ENCODE data around the gene SMARCAL1. TPM values are rescaled to one million over a fixed set of nuclear protein-coding genes. Genes with fewer than 3 reads are reported as not detected.

The SMARCAL1 gene
- total RNA-seq, 1 donor from 2014 or later, result 27.4 TPM

GRCh38 chr2:216426166-216426777 lies 14.0 kb downstream of the SMARCAL1 start:
- no peak overlapping the region for H3K4me3 Mint-ChIP-seq
- no peaks in the 10 kb centered on the region for H3K27me3 Mint-ChIP-seq
- H3K4me1 Mint-ChIP-seq, result peaks cover 3% of the 10 kb centered on the region
- intact Hi-C loops (cut with micrococcal nuclease), result no loop called here
- H3K36me3 Mint-ChIP-seq (ENCODE audit: low read depth), result peaks cover 73% of the 10 kb centered on the region
- H3K27ac Mint-ChIP-seq, result no peak overlapping the region
- no peaks in the 10 kb centered on the region for H3K9me3 Mint-ChIP-seq
- no peak for DNase-seq

DNA sequence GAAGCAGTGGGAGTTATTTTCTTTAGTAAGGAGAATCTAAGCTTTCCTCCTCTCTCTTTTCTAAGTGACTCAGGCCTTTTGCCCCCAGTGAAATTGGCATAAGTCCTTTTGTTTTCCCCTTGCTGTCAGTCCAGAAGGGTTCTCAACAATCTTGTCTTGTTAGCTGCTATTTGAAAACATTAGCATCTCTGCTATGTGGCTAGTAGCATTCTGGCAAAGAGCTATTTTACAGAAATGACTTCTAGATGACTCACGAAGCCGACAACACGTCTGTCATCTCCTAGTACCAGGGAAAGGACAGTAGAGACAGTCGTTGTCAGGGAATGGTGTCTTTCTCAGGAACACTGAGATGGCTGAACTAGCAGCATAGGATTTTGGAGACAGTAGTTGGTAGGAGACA lies 14.7 kb downstream of the SMARCAL1 start:
- H3K36me3 Mint-ChIP-seq (ENCODE audit: low read depth), result peaks cover 73% of the 10 kb centered on the region
- no peak overlapping the region for H3K4me3 Mint-ChIP-seq
- H3K9me3 Mint-ChIP-seq, result no peaks in the 10 kb centered on the region
- no peak overlapping the region for H3K27ac Mint-ChIP-seq
- DNase-seq, result no peak
- H3K27me3 Mint-ChIP-seq, result no peaks in the 10 kb centered on the region
- H3K4me1 Mint-ChIP-seq, result peaks cover 3% of the 10 kb centered on the region
- intact Hi-C loops (cut with micrococcal nuclease), result no loop called here

- H3K4me1 Mint-ChIP-seq, result peaks cover 3% of the 10 kb centered on the region
- no peak overlapping the region for H3K27ac Mint-ChIP-seq
- no peaks in the 10 kb centered on the region for H3K9me3 Mint-ChIP-seq
- H3K4me3 Mint-ChIP-seq, result no peak overlapping the region
- intact Hi-C loops (cut with micrococcal nuclease), result no loop called here
- peaks cover 73% of the 10 kb centered on the region for H3K36me3 Mint-ChIP-seq (ENCODE audit: low read depth)
- no peaks in the 10 kb centered on the region for H3K27me3 Mint-ChIP-seq
- DNase-seq, result no peak
Observed at GRCh38 chr2:216428618-216429350, 16.5 kb downstream of the SMARCAL1 start.

- intact Hi-C loops (cut with micrococcal nuclease), result no loop called here
- H3K9me3 Mint-ChIP-seq, result no peaks in the 10 kb centered on the region
Observed at GRCh38 chr2:216429428-216429827, 17.1 kb downstream of the SMARCAL1 start.

DNA sequence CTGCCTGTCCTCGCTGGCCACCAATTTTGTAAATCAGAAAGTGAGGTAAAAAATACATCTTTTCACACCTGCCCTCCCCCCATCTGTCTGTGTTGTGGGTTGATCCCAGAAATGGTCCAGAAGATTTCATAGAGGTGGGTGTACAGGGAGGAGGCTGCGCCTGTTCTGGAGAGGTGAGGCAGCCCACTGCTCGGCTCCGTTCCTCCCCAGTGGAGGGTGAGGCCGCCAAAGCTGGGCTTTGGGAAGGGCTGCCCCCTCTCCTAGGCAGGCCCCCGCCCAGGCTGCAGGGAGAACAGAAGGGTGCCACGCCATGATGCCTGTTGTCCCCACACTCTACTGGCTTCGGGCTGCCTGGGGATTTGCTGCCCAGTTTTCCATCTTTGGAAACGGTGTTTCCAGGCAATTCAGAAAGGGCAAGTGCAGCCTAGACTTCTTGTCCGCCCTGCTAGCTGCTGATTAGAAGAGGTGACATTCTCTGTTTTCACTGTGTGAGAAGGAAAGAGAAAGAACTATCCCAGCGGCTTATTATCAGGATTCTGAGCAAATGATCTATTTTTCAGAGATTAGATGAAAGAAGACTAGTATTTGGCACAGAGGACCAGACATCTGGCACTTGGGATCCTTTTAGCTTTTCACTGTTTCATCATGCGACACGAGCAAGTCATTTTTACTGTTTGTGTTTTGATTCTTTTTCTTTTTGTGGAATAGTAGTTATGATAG lies 18.7 kb downstream of the SMARCAL1 start:
- intact Hi-C loops (cut with micrococcal nuclease), result no loop called here
- H3K4me3 Mint-ChIP-seq, result no peak overlapping the region
- DNase-seq, result no peak
- no peaks in the 10 kb centered on the region for H3K27me3 Mint-ChIP-seq
- H3K36me3 Mint-ChIP-seq (ENCODE audit: low read depth), result peaks cover 68% of the 10 kb centered on the region
- H3K9me3 Mint-ChIP-seq, result no peaks in the 10 kb centered on the region
- H3K4me1 Mint-ChIP-seq, result peaks cover 3% of the 10 kb centered on the region
- no peak overlapping the region for H3K27ac Mint-ChIP-seq

More at GRCh38 chr2:216429428-216429827, 17.1 kb downstream of the SMARCAL1 start:
- H3K27ac Mint-ChIP-seq, result no peak overlapping the region
- no peaks in the 10 kb centered on the region for H3K27me3 Mint-ChIP-seq
- peaks cover 3% of the 10 kb centered on the region for H3K4me1 Mint-ChIP-seq
- H3K36me3 Mint-ChIP-seq (ENCODE audit: low read depth), result peaks cover 71% of the 10 kb centered on the region
- DNase-seq, result no peak
- H3K4me3 Mint-ChIP-seq, result no peak overlapping the region

- H3K36me3 Mint-ChIP-seq (ENCODE audit: low read depth), result peaks cover 67% of the 10 kb centered on the region
- H3K4me1 Mint-ChIP-seq, result peaks cover 3% of the 10 kb centered on the region
- H3K27me3 Mint-ChIP-seq, result no peaks in the 10 kb centered on the region
- intact Hi-C loops (cut with micrococcal nuclease), result no loop called here
- DNase-seq, result no peak
- no peak overlapping the region for H3K4me3 Mint-ChIP-seq
- no peaks in the 10 kb centered on the region for H3K9me3 Mint-ChIP-seq
- H3K27ac Mint-ChIP-seq, result peak overlapping the region; percentile 37
Observed at GRCh38 chr2:216431531-216431856, 19.2 kb downstream of the SMARCAL1 start.

DNA sequence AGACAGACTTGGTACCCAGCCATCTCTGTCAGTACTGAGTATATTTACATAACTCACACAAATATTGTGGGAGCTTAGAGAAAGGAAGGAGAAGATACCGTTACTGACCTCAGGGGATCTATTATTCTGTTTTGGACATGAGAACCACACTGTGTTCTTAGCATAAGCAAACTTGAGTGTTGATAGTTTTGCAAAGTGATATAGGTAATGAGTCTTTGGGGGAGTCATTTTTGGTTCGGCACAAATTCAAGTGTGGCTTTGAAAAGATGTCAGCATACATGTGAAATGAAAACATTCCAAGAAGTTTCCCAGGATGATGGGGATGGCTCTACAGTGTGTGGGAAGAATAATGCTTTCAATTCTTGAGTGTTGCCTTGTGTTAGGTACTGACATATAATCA lies 24.1 kb downstream of the SMARCAL1 start:
- no peaks in the 10 kb centered on the region for H3K9me3 Mint-ChIP-seq
- no peak for DNase-seq
- H3K36me3 Mint-ChIP-seq (ENCODE audit: low read depth), result peaks cover 54% of the 10 kb centered on the region
- no peaks in the 10 kb centered on the region for H3K27me3 Mint-ChIP-seq
- intact Hi-C loops (cut with micrococcal nuclease), result no loop called here
- no peak overlapping the region for H3K4me3 Mint-ChIP-seq
- no peak overlapping the region for H3K27ac Mint-ChIP-seq
- no peaks in the 10 kb centered on the region for H3K4me1 Mint-ChIP-seq

DNA sequence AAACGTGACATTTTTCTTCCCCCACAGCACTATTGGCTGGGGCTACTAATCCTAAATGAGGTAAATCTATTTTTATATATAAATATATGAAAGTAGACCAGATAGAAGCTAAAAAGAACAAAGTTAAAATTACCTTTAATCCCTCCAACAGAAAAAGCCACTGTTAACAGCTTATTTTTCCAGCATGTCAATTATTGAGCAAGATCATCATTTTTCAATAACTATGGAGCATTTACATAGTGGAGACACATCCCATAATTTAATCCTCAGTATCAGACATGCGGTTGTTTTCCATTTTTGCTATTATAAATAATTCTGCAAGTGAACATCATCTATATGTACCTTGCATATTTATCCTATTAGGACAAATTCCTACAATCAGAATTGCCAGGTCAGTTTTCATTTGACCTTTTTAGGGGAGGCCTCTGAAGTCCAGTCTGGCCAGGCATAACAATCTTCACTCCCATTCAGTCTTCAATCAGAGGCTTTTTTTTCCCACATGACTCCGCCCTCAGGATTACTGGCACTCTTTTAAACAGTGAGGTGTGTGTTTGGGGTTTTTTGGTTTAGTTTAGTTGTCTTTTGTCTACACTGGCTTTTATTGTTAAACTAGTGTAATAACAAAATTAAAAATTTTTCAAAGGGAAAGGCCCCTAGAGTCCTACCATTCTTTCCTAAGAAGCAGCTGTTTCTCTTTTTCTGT lies 29.2 kb downstream of the SMARCAL1 start:
- intact Hi-C loops (cut with micrococcal nuclease), result no loop called here

DNA sequence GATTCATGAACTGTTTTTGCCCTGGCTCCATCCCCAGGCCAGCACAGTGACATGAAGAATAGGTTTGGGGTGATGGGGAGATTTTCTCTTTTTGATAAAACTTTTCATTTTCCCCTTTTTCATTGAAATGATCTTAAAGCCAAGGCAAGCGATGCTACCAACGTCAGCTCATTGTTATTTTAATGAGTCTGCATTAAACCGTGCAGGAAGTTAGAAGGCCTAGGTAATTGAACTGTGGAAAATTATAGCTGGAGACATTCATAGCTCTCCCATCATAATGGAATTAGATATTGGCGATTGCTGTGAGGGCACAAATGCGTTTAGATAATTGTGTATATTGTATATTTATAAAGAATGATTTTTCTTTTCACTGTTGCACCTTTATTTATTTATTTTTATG lies 33.2 kb downstream of the SMARCAL1 start:
- Mint-ChIP-seq H3K4me1 (no peaks in the 10 kb centered on the region), H3K4me3 (no peak overlapping the region), H3K36me3 (ENCODE audit: low read depth) (peaks cover 64% of the 10 kb centered on the region), H3K27ac (no peak overlapping the region), H3K27me3 (no peaks in the 10 kb centered on the region), H3K9me3 (peaks cover 5% of the 10 kb centered on the region)
- DNase-seq, result no peak
- intact Hi-C loops (cut with micrococcal nuclease), result no loop called here

More for the DNA sequence above, 29.2 kb downstream of the SMARCAL1 start:
- DNase-seq, result no peak
- H3K27ac Mint-ChIP-seq, result no peak overlapping the region
- H3K9me3 Mint-ChIP-seq, result no peaks in the 10 kb centered on the region
- H3K36me3 Mint-ChIP-seq (ENCODE audit: low read depth), result peaks cover 38% of the 10 kb centered on the region
- H3K4me3 Mint-ChIP-seq, result no peak overlapping the region
- no peaks in the 10 kb centered on the region for H3K27me3 Mint-ChIP-seq
- no peaks in the 10 kb centered on the region for H3K4me1 Mint-ChIP-seq

DNA sequence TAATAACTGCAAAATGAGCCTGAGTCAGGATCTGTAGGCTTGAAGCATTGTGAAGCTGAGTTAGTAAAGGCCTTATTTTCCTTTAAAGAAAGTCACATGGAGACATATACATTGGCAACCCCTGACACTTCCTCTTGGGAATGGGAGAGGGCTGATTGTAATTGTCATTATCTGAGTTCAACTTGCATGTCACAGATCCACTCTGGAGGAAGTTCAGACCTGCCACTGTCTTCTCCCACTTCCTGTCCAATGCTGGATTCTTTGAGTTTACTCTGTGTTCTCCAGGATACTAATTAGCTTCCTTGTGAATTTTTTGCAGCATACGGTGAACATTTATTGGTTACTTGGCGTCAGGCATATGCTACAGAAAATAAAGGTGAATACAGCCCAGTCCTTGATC lies 34.1 kb downstream of the SMARCAL1 start:
- H3K27me3 Mint-ChIP-seq, result no peaks in the 10 kb centered on the region
- no peak overlapping the region for H3K4me3 Mint-ChIP-seq
- peaks cover 65% of the 10 kb centered on the region for H3K36me3 Mint-ChIP-seq (ENCODE audit: low read depth)
- no peak for DNase-seq
- H3K27ac Mint-ChIP-seq, result no peak overlapping the region
- no peaks in the 10 kb centered on the region for H3K4me1 Mint-ChIP-seq
- H3K9me3 Mint-ChIP-seq, result peaks cover 5% of the 10 kb centered on the region
- intact Hi-C loops (cut with micrococcal nuclease), result no loop called here

DNA sequence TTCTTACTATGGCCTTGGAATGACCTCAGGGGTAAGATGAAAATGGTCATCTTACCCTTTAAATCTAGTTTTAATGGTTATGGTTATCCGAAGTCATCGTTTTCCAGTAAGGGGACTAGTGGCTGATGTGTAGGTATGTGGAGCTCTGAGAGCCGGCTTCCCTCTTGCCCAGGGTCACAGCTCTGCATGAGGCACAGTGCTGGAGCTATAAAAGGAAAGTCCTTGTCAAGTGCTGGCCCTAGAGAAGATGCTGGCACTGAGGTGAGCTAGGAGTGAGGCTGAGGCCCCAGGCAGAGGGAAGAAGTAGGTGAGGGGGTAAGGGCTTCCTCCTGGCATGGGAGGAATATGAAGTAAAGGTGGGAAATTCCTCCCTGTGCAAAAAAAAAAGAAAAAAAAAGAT lies 35.0 kb downstream of the SMARCAL1 start:
- intact Hi-C loops (cut with micrococcal nuclease), result no loop called here
- peaks cover 69% of the 10 kb centered on the region for H3K36me3 Mint-ChIP-seq (ENCODE audit: low read depth)
- H3K4me3 Mint-ChIP-seq, result no peak overlapping the region
- no peaks in the 10 kb centered on the region for H3K4me1 Mint-ChIP-seq
- no peak overlapping the region for H3K27ac Mint-ChIP-seq
- DNase-seq, result no peak
- peaks cover 5% of the 10 kb centered on the region for H3K9me3 Mint-ChIP-seq
- no peaks in the 10 kb centered on the region for H3K27me3 Mint-ChIP-seq

DNA sequence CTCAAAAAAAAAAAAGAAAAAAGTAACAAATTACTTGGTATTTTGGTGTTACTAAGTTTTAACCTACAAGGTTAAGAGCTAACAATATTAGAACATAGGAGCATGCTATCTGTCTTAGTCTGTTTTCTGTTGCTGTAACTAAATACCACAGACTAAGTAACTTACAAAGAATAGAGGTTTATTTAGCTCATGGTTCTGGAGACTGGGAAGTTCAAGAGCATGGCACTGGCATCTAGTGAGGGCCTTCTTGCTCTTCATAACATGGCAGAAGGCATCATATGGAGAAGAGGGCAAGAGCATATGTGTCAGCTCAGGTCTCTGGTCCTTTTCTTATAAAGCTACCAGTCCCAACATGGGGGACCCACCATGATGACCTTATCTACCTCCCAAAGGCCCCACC lies 36.5 kb downstream of the SMARCAL1 start:
- H3K4me1 Mint-ChIP-seq, result no peaks in the 10 kb centered on the region
- no peak overlapping the region for H3K4me3 Mint-ChIP-seq
- intact Hi-C loops (cut with micrococcal nuclease), result no loop called here
- DNase-seq, result no peak
- peaks cover 76% of the 10 kb centered on the region for H3K36me3 Mint-ChIP-seq (ENCODE audit: low read depth)
- H3K27me3 Mint-ChIP-seq, result no peaks in the 10 kb centered on the region
- H3K27ac Mint-ChIP-seq, result no peak overlapping the region
- H3K9me3 Mint-ChIP-seq, result peaks cover 5% of the 10 kb centered on the region

DNA sequence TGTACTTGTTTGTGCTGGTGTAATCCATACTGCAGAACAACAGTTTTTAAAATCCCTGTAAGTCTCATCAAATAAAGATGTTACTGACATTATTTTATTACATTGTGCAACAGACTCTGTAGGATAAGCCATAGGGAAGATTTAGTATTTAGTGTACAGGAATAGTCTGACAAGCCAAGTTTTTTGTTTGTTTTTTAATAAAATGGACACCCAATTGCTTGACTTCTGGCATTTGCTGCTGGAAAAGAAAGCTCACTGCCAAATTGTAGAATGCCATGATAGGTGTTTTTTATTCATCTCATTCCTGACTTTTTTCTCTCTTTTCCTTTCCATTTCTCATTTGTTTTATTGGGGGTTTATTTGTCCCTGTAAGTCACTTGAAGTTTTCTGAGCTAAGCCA lies 38.1 kb downstream of the SMARCAL1 start:
- Mint-ChIP-seq H3K4me1 (no peaks in the 10 kb centered on the region), H3K4me3 (no peak overlapping the region), H3K27me3 (no peaks in the 10 kb centered on the region), H3K9me3 (peaks cover 7% of the 10 kb centered on the region), H3K36me3 (ENCODE audit: low read depth) (peaks cover 83% of the 10 kb centered on the region), H3K27ac (no peak overlapping the region)
- intact Hi-C loops (cut with micrococcal nuclease), result no loop called here
- DNase-seq, result no peak

DNA sequence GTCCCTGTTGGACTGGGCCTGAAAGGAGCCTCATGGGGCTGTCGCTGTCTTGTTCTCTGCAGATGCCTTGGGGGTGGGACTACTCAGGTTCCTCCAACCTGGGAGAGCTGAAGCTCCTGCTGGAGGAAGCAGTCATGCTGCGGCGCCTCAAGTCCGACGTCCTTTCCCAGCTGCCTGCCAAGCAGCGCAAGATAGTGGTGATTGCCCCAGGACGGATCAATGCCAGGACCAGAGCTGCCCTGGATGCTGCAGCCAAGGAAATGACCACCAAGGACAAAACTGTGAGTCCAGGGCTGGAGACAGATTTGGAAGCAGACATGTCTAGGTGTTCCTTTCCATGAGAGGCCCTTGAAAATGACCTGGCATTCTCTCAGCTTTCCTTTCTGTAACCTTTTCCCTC lies 38.5 kb downstream of the SMARCAL1 start:
- Mint-ChIP-seq H3K27me3 (no peaks in the 10 kb centered on the region), H3K4me3 (no peak overlapping the region), H3K27ac (no peak overlapping the region), H3K36me3 (ENCODE audit: low read depth) (peaks cover 84% of the 10 kb centered on the region), H3K4me1 (no peaks in the 10 kb centered on the region), H3K9me3 (peaks cover 9% of the 10 kb centered on the region)
- DNase-seq, result no peak
- intact Hi-C loops (cut with micrococcal nuclease), result no loop called here

All from activated CD4-positive, alpha-beta T cell treated with anti-CD3 and anti-CD28 coated beads, Interleukin-2, amount 10 ng/mL, durations not matched to agents 24 days and 14 days (primary cell).